ENCODE measurements around the gene SPNS2. TPM values are rescaled to one million over a fixed set of nuclear protein-coding genes. Genes with fewer than 3 reads are reported as not detected.

SPNS2 gene
- total RNA-seq, 1 donor from 2014 or later: 0.34 TPM

DNA sequence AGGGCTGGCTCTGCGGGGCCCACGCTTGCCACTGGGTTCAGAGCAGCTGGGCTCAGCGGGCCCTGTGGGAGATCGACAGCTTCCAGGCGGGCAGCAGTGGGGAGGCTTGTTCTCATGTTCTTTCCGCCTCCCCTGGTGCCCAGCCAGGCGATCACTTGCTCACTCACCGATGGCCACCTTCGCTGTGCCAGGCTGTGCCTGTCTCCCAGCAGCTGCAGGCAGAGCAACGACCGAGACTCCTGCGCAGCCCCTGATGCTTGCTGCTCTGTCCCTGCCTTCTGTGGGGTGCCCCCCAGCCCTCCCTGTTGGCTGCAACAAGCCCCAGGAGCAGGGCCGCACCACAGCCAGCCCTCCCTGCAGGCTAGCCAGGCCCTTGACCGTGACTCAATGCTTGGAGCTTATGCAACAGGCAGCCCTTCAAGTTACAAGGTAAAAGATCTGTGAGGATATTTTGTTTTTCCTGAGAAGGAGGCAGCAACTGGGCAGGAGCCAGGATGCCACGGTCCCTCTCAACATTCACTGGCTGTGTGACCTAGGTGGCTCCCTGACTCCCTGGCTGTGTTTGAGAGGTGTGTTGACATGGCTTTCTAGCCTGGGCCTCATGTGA is 9.6 kb upstream of the SPNS2 start:
- no peak overlapping the region for H3K4me3 ChIP-seq
- no peak overlapping the region for H2AFZ ChIP-seq (replicated peaks)
- Mint-ChIP-seq H3K4me1 (peaks cover 15% of the 10 kb centered on the region), H3K36me3 (no peaks in the 10 kb centered on the region), H3K9me3 (no peaks in the 10 kb centered on the region), H3K4me3 (no peak overlapping the region), H3K27ac (no peak overlapping the region), H3K27me3 (ENCODE audit: insufficient read depth, low read depth) (peaks cover 6% of the 10 kb centered on the region)
- DNase-seq (ENCODE audit: low spot score): no peak
- H3K27ac ChIP-seq: no peak overlapping the region
- H3K9ac ChIP-seq: no peak overlapping the region
- no peak for TF ChIP-seq EZH2phosphoT487 (IDR thresholded peaks at IDR 0.05)
- TF ChIP-seq, protein P1, sequence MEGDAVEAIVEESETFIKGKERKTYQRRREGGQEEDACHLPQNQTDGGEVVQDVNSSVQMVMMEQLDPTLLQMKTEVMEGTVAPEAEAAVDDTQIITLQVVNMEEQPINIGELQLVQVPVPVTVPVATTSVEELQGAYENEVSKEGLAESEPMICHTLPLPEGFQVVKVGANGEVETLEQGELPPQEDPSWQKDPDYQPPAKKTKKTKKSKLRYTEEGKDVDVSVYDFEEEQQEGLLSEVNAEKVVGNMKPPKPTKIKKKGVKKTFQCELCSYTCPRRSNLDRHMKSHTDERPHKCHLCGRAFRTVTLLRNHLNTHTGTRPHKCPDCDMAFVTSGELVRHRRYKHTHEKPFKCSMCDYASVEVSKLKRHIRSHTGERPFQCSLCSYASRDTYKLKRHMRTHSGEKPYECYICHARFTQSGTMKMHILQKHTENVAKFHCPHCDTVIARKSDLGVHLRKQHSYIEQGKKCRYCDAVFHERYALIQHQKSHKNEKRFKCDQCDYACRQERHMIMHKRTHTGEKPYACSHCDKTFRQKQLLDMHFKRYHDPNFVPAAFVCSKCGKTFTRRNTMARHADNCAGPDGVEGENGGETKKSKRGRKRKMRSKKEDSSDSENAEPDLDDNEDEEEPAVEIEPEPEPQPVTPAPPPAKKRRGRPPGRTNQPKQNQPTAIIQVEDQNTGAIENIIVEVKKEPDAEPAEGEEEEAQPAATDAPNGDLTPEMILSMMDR (IDR thresholded peaks at IDR 0.05): no peak
- no peak for TF ChIP-seq EZH2 (IDR thresholded peaks at IDR 0.05)
- H3F3A ChIP-seq (ENCODE audit: low read depth): no peaks in the 10 kb centered on the region
- no peak overlapping the region for H3K4me2 ChIP-seq
- H4K20me1 ChIP-seq (ENCODE audit: low read depth): peaks cover 12% of the 10 kb centered on the region
- no peaks in the 10 kb centered on the region for H3K36me3 ChIP-seq
- no peaks in the 10 kb centered on the region for H3K4me1 ChIP-seq
- no peaks in the 10 kb centered on the region for H3K9me3 ChIP-seq (ENCODE audit: low read depth)
- H3K27me3 ChIP-seq: no peaks in the 10 kb centered on the region
- H3K79me2 ChIP-seq (ENCODE audit: low read depth): no peaks in the 10 kb centered on the region

DNA sequence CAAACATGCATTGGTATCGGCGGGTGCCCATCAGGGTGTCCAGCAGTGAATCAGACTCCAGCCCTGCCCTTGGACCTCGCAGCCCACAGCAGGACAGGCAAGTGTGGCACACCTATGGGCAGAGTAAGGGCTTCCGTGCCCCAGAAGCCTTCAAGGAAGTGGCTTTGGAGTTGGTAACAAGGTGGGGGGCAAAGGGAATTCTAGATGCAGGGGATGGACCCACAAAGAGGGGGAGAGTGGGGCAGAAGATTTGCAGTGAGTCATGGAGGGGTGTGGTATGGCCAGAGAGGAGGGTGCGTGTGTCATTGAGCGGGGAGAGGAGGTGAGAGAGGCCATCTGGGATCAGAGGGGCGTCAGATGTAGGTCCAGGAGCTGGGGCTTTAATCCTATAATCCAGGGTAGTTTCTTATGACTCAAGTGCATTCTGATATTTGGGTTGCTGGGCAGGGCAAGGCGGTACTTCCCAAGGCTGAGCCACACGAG is 8.5 kb upstream of the SPNS2 start:
- no peak overlapping the region for H3K9ac ChIP-seq
- no peaks in the 10 kb centered on the region for H3K4me1 ChIP-seq
- peaks cover 12% of the 10 kb centered on the region for H4K20me1 ChIP-seq (ENCODE audit: low read depth)
- H3K4me3 ChIP-seq: no peak overlapping the region
- H3K4me2 ChIP-seq: no peak overlapping the region
- peaks cover 15% of the 10 kb centered on the region for H3K4me1 Mint-ChIP-seq
- no peak overlapping the region for H3K27ac Mint-ChIP-seq
- no peaks in the 10 kb centered on the region for H3K9me3 Mint-ChIP-seq
- H3K36me3 ChIP-seq: no peaks in the 10 kb centered on the region
- H3K27me3 Mint-ChIP-seq (ENCODE audit: insufficient read depth, low read depth): peaks cover 11% of the 10 kb centered on the region
- no peak overlapping the region for H3K4me3 Mint-ChIP-seq
- no peak overlapping the region for H3K27ac ChIP-seq
- H2AFZ ChIP-seq (replicated peaks): no peak overlapping the region
- no peak for DNase-seq (ENCODE audit: low spot score)
- H3K9me3 ChIP-seq (ENCODE audit: low read depth): no peaks in the 10 kb centered on the region
- no peaks in the 10 kb centered on the region for H3K36me3 Mint-ChIP-seq
- no peaks in the 10 kb centered on the region for H3F3A ChIP-seq (ENCODE audit: low read depth)
- no peaks in the 10 kb centered on the region for H3K27me3 ChIP-seq
- TF ChIP-seq EZH2phosphoT487 (IDR thresholded peaks at IDR 0.05) (no peak), EZH2 (IDR thresholded peaks at IDR 0.05) (no peak)
- TF ChIP-seq, protein P1 (IDR thresholded peaks at IDR 0.05): no peak
- H3K79me2 ChIP-seq (ENCODE audit: low read depth): no peaks in the 10 kb centered on the region

DNA sequence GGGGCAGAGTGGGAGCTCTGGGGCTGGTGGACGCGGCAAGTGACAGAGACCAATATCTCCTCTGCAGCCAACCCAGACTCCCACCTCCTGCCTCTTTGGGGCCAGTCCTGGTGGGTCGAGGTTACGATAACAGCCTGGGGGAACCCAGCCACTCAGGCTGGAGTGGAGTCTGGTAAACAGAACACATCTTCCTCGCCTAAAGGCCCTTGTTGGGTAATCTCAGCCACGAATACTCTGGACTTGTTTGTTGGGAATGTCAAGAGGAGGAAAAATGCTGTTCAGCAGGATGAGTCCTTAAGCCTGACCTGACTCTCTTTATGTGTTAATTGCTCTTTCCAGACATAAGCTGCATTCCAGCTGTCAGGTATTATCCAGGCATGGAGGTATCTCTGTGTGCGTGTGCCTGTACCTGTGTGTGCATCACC is 8.0 kb upstream of the SPNS2 start:
- H3K4me2 ChIP-seq: no peak overlapping the region
- H3K27ac ChIP-seq: no peak overlapping the region
- Mint-ChIP-seq H3K4me3 (no peak overlapping the region), H3K9me3 (no peaks in the 10 kb centered on the region), H3K36me3 (no peaks in the 10 kb centered on the region), H3K4me1 (peaks cover 15% of the 10 kb centered on the region), H3K27ac (no peak overlapping the region), H3K27me3 (ENCODE audit: insufficient read depth, low read depth) (peaks cover 11% of the 10 kb centered on the region)
- H3K79me2 ChIP-seq (ENCODE audit: low read depth): no peaks in the 10 kb centered on the region
- H3F3A ChIP-seq (ENCODE audit: low read depth): no peaks in the 10 kb centered on the region
- no peak overlapping the region for H3K9ac ChIP-seq
- H3K9me3 ChIP-seq (ENCODE audit: low read depth): no peaks in the 10 kb centered on the region
- TF ChIP-seq, protein P1 (IDR thresholded peaks at IDR 0.05): no peak
- TF ChIP-seq EZH2 (IDR thresholded peaks at IDR 0.05) (no peak), EZH2phosphoT487 (IDR thresholded peaks at IDR 0.05) (no peak)
- peaks cover 4% of the 10 kb centered on the region for H3K27me3 ChIP-seq
- no peak overlapping the region for H2AFZ ChIP-seq (replicated peaks)
- no peak overlapping the region for H3K4me3 ChIP-seq
- H3K4me1 ChIP-seq: no peaks in the 10 kb centered on the region
- peaks cover 12% of the 10 kb centered on the region for H4K20me1 ChIP-seq (ENCODE audit: low read depth)
- no peaks in the 10 kb centered on the region for H3K36me3 ChIP-seq
- DNase-seq (ENCODE audit: low spot score): no peak

Data from neural progenitor cell (in vitro differentiated cells).